ENCODE data around the gene RHBDL1.
A peak's percentile ranks its signal among the peaks of the same experiment; 100 is the strongest.

The RHBDL1 gene

DNA sequence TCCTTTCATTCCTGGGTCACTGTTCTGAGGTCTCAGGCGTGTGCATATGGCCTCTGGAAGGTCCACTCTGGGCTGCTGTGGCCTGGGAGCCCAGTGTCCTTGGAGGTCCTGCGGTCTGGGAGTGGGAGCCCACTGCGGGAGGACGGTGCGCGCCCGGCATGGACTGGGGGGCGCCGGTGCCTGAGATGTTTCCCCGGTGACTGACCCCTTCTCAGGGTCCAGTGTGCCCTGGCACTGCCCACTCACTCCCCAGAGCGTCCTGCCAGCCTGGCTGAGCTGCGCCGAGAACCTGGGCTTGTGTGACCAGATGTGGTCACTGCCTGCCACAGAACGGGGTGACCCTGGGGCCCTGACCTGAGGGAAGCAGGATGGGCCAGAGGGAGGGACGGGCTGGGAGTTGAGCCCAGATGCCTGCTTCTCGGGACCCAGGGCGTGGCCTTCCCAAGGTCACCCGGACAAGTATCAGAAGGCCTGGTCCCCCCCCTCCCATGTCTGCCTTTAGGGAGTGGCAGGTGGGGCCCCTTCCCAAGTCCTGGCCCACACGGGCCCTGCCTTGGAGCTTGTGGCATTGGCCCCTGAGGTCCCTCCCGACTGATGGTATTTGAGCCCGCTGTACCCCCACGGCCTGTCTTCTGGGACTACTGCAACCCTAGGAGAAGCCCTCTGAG lies 1.1 kb upstream of the RHBDL1 start:
- DNase-seq (ENCODE audit: low read depth), result no peak

DNA sequence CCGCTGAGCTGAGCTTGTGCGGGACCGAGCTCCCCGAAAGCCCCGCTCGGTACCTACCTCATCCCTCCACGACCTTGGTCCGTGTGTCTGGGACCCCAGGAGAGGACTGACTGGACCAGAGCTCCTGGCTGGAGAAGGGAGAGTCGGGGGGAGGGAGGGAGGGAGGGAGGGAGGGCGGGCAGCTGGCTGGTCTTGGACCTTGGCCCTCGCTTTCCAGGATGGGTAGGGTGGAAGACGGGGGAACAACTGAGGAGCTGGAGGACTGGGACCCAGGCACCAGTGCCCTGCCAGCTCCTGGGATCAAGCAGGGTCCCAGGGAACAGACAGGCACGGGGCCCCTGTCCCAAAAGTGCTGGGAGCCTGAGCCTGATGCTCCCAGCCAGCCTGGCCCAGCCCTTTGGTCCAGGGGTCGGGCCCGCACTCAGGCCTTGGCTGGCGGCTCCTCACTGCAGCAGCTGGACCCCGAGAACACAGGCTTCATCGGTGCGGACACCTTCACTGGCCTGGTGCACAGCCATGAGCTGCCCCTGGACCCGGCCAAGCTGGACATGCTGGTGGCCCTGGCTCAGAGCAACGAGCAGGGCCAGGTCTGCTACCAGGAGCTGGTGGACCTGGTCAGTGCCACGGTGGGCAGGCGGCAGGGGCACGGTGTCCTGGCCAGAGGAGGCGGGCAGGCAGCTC lies 553 bp downstream of the RHBDL1 start:
- no peak for DNase-seq (ENCODE audit: low read depth)

DNA sequence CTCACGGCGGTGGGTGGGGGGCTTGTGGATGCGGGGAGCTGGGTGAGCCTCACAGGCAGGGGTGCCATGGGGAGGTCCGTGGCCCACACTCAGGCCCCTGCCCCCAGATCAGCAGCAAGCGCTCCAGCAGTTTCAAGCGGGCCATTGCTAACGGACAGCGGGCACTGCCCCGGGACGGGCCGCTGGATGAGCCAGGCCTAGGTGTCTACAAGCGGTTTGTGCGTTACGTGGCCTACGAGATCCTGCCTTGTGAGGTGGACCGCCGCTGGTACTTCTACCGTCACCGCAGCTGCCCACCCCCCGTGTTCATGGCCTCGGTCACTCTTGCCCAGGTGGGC lies 1.1 kb downstream of the RHBDL1 start:
- no peak for DNase-seq (ENCODE audit: low read depth)

DNA sequence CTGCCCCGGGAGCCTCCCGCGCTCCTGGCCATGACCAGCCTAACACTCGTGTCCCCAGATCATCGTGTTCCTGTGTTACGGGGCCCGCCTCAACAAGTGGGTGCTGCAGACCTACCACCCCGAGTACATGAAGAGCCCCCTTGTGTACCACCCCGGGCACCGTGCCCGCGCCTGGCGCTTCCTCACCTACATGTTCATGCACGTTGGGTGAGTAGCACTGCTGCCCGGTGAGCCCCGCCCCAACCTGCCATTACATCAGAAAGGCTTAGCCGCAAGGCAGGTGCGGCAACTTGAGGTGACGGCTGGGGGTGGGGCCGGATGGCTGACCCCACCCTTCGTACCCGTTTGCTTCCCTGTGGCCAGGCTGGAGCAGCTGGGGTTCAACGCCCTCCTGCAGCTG lies 1.4 kb downstream of the RHBDL1 start:
- no peak for DNase-seq (ENCODE audit: low read depth)

DNA sequence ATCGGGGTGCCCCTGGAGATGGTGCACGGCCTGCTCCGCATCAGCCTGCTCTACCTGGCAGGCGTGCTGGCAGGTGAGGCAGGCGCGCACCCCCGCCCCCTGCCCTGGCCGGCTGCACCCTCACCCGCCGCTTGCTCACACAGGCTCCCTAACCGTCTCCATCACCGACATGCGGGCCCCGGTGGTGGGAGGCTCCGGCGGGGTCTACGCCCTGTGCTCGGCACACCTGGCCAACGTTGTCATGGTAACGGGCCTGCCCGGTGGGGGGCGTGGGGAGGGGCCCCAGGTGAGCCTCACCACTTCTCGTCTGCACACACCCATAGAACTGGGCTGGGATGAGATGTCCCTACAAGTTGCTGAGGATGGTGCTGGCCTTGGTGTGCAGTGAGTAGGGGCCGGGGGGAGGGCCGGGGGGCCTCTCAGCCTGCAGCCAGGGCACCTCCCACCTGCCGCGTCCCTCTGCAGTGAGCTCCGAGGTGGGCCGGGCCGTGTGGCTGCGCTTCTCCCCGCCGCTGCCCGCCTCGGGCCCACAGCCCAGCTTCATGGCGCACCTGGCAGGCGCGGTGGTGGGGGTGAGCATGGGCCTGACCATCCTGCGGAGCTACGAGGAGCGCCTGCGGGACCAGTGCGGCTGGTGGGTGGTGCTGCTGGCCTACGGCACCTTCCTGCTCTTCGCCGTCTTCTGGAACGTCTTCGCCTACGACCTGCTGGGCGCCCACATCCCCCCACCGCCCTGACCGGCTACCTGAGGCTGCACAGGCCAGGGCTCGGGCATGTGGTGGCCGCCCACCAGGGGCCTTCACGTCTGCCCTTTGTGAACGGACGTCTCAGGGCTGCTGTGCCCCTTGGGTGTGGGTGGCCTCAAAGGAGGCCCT lies 2.1 kb downstream of the RHBDL1 start:
- DNase-seq (ENCODE audit: low read depth), result no peak

DNA sequence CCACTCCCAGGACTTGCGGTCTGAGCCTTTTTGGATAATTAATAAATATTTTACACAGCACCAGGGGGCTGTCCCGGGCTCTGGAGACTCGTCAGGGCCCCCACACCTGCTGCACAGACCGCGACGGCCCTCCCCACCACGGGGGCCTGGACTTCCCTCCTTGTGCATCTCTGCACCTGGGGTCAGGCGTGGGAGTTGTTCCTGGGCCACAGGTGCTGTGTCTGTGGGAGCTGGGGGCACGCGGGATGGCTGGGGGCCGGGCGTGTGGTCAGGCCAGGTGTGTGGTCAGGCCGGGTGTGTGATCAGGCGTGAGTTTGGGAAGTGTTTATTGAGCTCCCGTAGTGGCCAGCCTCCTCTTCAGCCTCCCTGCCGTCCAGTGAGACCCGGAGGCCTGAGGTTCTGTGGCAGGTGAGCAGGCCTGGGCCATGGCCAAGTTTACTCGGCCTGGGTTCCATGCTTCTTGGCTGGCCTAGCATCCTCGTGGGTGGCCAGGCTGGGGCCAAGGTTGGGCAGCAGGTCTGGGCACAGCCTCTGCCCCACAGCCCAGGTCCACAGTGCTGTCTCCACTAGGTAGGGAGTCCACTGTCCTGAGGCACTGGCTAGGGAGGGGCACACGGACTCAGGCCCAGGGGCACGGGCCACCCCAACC lies 2.9 kb downstream of the RHBDL1 start:
- DNase-seq (ENCODE audit: low read depth), result no peak

DNA sequence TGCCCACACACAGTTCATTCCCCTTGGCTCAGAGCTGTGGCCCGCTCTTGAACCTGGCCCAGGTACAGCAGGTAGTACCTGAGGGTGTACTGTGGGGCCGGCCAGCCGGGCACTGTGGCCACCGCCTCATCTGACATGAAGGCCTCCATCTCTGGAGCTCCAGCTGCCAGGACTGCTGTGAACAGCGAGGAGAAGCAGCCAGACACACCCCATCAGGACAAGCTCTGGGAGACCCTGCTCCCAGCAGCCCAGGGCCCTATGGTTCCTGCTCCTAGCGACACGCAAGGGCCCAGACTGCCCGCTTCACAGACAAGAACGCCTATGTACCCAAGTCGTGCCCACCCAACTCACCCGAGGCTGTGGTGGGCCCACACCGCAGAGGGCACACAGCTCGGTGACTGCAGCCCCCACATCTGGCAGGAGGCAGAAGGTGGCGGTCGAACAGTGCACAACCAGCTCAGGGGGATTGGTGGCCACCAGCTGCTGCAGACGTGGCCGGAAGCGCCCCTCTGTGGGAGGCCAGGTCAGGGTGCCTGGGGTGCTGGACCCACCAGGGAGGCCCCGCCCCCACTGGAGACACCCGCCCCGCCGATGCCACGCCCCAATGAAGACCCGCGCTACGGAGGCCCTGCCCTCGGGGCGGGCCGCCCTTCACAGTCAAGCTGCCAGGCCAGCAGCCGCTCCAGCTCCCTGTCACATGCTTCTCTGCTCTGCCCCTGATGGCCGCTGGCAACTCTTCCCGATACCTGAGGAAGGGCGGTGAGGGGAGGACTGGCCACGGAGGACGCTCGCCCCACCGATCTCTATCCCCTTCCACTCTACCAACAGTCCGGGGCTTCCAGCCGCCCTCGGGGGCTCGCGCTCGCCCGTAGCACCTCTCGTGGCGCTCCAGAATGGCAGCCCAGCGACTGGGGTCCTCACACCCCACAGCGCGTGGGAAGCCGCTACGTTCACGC lies 3.7 kb downstream of the RHBDL1 start:
- DNase-seq (ENCODE audit: low read depth), result peak; percentile 64

DNA sequence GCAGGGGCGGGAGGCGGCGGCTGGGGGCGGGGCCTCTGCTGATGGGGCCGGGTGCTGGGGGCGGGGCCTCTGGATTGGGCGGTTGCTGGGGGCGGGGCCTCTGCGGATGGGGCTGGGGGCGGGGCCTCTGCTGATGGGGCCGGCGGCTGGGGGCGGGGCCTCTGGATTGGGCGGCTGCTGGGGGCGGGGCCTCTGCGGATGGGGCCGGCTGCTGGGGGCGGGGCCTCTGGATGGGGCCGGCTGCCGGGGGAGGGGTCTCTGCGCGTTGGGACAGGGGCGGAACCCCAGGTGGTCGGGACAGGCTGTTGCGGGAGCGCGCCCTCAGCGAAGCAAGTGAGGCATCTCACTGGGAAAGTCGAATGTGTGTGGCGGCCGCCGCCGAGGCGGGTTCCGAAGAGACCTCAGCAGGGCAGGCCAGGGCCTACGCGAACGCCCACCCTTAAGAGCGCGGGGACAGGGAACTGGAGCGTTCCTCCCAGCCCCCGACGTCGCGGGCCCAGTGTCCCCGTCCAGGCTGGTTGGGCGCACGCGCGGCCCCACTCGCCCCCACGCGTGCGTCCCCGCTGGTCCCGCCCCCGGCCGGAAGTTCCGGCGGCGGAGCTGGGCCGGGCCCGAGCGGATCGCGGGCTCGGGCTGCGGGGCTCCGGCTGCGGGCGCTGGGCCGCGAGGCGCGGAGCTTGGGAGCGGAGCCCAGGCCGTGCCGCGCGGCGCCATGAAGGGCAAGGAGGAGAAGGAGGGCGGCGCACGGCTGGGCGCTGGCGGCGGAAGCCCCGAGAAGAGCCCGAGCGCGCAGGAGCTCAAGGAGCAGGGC lies 4.5 kb downstream of the RHBDL1 start, which contains the start of gene STUB1:
Gene STUB1, plus strand, starts transcription at position 597 of the 811 bp plus-strand sequence. Its CDS starts 116 bp downstream, at position 713.
- peak; percentile 90 for DNase-seq (ENCODE audit: low read depth)

DNA sequence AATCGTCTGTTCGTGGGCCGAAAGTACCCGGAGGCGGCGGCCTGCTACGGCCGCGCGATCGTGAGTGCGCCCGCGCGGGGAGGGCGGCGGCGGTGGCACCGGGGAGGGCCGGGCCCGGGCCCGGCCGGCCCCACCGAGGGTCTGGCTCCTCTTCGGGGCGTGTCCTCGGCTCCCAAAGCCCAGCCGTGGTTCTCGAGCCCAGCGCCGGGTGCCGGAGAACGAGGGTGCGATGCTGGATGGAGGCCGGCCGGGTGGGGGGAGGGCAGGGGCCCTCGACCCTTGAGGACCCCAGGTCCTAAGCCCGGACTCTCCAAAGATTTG lies 5.1 kb downstream of the RHBDL1 start:
- DNase-seq (ENCODE audit: low read depth), result no peak

DNA sequence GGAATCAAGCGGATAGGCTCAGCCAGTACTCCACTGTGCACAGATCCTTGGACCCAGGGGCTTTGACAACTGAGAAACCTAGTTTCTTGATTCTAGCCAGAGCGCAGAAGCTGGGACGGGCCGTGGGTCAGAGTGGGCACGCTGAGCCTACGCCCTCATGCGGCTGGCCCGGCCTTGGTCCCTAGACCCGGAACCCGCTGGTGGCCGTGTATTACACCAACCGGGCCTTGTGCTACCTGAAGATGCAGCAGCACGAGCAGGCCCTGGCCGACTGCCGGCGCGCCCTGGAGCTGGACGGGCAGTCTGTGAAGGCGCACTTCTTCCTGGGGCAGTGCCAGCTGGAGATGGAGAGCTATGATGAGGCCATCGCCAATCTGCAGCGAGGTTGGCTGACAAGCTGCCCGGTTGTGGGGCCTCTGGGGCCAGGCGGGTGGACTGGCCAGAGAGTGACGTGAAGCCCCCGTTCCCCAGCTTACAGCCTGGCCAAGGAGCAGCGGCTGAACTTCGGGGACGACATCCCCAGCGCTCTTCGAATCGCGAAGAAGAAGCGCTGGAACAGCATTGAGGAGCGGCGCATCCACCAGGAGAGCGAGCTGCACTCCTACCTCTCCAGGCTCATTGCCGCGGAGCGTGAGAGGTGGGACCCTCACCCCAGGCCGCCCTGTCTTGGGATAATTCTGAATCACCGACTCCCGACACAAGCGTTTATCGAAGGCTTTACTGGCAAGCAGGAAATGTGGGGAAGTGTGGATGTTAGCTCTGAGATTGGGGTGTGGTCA lies 5.7 kb downstream of the RHBDL1 start:
- no peak for DNase-seq (ENCODE audit: low read depth)

DNA sequence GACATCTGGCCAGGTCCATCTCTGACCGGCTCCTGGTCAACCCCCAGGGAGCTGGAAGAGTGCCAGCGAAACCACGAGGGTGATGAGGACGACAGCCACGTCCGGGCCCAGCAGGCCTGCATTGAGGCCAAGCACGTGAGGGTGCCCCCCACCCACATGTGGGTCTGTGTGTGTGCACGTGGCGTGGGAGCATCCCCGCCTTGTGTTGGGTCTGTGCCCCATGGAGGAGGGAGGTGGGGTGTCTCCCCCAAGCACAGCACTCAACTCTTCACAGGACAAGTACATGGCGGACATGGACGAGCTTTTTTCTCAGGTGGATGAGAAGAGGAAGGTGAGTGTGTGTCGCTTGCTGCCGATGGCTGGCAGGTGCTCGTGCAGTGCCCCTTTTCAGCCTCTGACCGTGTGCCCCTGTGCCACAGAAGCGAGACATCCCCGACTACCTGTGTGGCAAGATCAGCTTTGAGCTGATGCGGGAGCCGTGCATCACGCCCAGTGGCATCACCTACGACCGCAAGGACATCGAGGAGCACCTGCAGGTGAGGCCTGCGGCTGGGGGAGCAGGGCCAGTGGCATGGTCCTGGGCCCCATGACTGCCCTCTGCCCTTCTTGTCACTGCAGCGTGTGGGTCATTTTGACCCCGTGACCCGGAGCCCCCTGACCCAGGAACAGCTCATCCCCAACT lies 6.4 kb downstream of the RHBDL1 start:
- DNase-seq (ENCODE audit: low read depth), result no peak

DNA sequence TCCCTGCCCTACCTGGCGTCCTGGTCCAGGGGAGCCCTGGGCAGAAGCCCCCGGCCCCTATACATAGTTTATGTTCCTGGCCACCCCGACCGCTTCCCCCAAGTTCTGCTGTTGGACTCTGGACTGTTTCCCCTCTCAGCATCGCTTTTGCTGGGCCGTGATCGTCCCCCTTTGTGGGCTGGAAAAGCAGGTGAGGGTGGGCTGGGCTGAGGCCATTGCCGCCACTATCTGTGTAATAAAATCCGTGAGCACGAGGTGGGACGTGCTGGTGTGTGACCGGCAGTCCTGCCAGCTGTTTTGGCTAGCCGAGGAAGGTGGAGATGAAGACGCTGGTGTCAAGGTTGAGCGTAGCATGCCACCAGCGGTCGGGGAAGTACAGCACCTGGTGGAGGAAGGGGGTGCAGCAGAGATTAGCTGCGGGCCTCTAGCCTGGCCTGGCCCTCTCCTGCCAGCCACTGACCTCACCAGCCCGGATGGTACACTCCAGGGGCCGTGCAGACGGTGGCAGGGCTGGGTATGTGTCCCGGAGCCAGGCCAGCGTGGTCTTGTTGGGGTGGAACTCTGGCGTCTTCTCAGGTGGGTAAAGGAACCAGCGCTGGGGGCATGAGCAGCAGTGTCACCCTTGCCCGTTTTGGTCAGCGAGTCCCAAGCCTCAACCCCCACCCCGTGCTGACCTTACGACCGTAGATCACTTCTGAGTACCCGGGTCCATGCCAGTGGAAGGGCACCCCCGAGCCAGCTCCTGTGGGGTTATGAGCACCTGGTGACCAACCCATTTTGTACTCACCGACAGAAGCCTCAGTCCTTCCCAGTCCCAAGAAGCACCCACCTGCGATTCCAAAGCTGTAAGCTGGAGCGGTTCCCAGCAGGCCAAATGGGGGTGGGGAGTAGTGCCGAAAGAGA lies 7.3 kb downstream of the RHBDL1 start:
- DNase-seq (ENCODE audit: low read depth), result no peak

DNA sequence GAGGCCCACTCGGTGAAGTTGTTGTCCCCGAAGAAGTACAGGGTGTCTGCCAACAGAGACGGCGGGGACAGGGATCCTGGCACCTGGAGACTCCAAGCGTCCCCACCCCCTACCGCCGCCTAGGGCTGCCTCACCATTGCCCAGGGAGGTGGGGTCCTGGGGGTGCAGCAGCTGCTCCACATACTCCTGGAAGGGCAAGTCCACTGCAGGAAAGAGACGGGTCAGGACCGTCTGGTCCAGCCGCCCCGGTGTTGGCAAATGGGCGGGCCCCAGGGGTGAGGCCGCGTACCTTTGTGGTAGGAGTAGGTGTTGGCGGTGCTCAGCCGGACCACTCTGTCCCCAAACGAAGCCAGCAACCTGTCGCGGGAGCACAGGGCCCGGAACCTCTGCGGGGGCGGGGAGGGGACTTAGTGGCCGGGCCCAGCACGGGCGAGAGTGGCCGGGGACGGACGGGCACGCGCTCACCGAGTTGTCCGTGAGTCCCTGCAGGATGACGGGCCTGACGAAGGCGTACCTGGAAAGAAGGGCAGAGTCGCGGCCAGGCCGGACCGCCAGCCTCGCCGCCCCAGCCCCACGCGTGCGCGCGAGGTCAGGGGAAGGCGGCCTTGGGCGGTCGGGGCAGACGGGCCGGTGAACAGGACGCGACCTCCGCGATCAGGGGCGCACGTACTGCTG lies 8.1 kb downstream of the RHBDL1 start:
- no peak for DNase-seq (ENCODE audit: low read depth)

DNA sequence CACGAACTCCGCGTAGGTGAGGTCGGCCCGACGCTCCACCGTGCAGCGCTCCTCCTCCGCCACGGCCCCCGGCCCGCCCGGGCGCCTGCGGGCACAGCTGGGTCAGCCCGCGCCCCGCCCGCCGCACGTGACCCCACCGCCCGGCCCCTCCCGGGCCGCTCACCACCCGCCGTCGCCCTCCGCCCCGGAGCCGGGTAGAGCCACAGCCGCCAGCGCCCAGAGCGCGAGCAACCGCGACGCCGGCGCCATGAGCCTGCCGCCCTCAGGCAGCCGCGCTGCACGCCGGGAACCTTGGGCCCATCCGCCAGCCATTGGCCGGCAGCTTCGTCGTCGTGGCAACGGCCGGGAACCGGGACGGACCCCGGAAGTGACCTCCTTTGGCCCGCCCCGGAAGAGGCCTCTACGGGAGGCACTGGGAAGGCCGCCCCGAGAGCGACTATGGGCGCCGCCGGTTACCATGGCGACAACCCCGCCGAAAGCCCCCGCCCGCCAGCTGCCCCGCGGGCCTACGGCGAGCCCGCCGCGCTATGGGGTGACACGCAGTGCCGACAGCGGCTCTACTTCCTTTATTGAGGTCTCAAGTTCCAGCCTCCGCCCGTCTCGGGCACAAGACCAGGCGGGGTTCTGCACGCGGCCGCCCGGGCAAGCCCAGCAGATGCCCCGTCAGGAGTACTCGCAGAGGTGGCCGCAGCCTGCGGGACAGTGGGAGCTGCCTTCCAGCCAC lies 8.8 kb downstream of the RHBDL1 start, which contains the start of gene JMJD8:
Gene JMJD8, minus strand, starts transcription at position 264 of the 724 bp plus-strand sequence. Its CDS starts 15 bp downstream, at position 249.
- DNase-seq (ENCODE audit: low read depth), result peak; percentile 97

DNA sequence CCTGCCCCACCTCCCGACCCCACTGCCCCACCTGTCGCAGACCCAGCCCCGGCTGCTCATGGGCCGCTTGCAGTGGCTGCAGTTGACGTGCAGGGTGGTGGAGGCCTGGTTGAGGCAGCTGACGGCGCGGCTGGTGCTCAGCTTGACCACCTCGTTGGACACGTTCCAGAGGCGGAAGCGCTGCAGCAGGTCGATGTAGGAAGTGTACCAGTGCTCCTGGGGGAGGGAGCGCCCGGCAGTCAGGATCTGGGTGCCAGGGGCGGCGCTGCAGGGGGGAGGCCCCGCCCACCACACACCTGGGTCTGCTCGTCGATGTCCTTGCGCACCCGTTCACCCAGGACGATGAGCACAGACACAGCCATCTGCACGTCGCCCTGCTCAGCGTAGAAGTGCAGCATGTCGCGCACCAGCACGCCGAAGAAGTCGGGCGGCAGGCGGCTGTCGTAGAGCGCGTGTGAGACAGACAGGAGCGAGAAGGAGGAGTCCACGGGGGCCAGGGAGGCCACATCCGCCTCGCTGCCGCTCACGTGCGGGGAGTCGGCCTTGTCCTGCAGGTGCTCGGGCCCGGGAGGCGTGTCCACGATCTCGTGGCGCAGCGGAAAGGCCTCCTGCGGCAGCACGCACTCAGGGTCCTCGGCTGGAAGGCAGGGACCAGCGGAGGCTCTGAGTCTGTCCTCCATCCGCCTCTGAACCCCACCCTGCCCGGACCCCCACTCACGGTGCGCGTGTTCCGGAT lies 9.7 kb downstream of the RHBDL1 start:
- DNase-seq (ENCODE audit: low read depth), result no peak

DNA sequence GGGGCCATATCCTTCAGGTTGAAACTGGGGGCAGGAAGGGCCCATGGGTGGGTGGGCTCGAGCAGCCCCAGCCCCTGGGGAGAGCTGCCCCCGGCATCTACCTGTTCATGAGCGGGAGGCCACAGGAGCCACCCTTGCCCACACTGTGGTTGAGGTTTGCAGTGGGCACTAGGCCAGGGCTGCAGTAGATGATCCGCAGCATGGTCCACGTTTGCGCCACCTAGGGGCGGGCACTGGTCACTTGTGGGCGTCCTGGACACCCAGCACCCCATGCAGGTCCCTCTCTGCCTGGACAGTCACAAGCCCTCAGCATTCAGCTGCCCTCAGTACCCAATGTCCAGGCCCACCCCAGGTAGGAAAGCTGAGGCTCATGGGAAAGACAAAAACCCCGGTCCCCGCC lies 10.5 kb downstream of the RHBDL1 start:
- no peak for DNase-seq (ENCODE audit: low read depth)

Data from activated T-cell treated with anti-CD3 and anti-CD28 coated beads for 48 hours (primary cell).